Measurements from ENCODE around the gene C5. TPM values are rescaled to one million over a fixed set of nuclear protein-coding genes. Genes with fewer than 3 reads are reported as not detected.

C5 gene
- total RNA-seq, 3 donors from 2014 or later (not counting 1 experiment from before 2014, with no cell fraction given), result 1.5 to 2.0 (median 1.5) TPM

GRCh38 chr9:120925535-120926396 lies 124.3 kb downstream of the C5 start:
- H3K4me1 ChIP-seq (ENCODE audit: control insufficient read depth, insufficient read depth, low read length), result peaks cover 94% of the 10 kb centered on the region
- no peaks in the 10 kb centered on the region for H3K9me3 ChIP-seq (ENCODE audit: control insufficient read depth, insufficient read depth, low read length)
- peak overlapping the region; percentile 29 for H3K4me3 ChIP-seq (ENCODE audit: low read length)
- H3K36me3 ChIP-seq (ENCODE audit: control insufficient read depth, insufficient read depth, low read length), result peaks cover 9% of the 10 kb centered on the region
- Mint-ChIP-seq H3K4me3 (peak overlapping the region; percentile 90), H3K27ac (peak overlapping the region; percentile 98 to 99), H3K4me1 (peaks cover 74 to 75% of the 10 kb centered on the region in 2 donors), H3K27me3 (ENCODE audit: low read depth in 2 of 2) (no peaks in the 10 kb centered on the region), H3K9me3 (no peaks in the 10 kb centered on the region), H3K36me3 (no peaks in the 10 kb centered on the region)
- H3K27me3 ChIP-seq (ENCODE audit: control insufficient read depth, insufficient read depth, low read length), result no peaks in the 10 kb centered on the region
- H3K27ac ChIP-seq (ENCODE audit: low read length), result peak overlapping the region; percentile 97
- TF ChIP-seq CTCF (IDR thresholded peaks at IDR 0.05), result no peak
- DNase-seq (peak; percentile 70 to 91), ATAC-seq (peak; percentile 49 to 72 (median 64))
- WGBS (ENCODE audit: insufficient coverage), result 20% methylated on average over 13 of the region's 13 CpGs
- intact Hi-C loops (cut with micrococcal nuclease), result loop anchor here (2.0 to 5.0 kb wide), 5 partner anchors 33 to 432 kb away; partner anchors contain the start of genes MEGF9 and PSMD5

- Histone ChIP-seq H3K27ac (ENCODE audit: low read length) (peak overlapping the region; percentile 97), H3K4me3 (ENCODE audit: low read length) (peak overlapping the region; percentile 29), H3K27me3 (ENCODE audit: control insufficient read depth, insufficient read depth, low read length) (no peaks in the 10 kb centered on the region), H3K36me3 (ENCODE audit: control insufficient read depth, insufficient read depth, low read length) (peaks cover 9% of the 10 kb centered on the region), H3K9me3 (ENCODE audit: control insufficient read depth, insufficient read depth, low read length) (no peaks in the 10 kb centered on the region), H3K4me1 (ENCODE audit: control insufficient read depth, insufficient read depth, low read length) (peaks cover 94% of the 10 kb centered on the region)
- H3K27ac Mint-ChIP-seq, result peak overlapping the region; percentile 98 to 99
- H3K9me3 Mint-ChIP-seq, result no peaks in the 10 kb centered on the region
- DNase-seq (peak; percentile 57 to 75), ATAC-seq (peak; percentile 41 to 54 (median 49))
- WGBS (ENCODE audit: insufficient coverage), result 39% methylated on average over 8 of the region's 11 CpGs
- H3K4me3 Mint-ChIP-seq, result peak overlapping the region; percentile 90
- intact Hi-C loops (cut with micrococcal nuclease), result loop anchor here (2.0 to 5.0 kb wide), 5 partner anchors 32 to 432 kb away; partner anchors contain the start of genes MEGF9 and PSMD5
- TF ChIP-seq CTCF (IDR thresholded peaks at IDR 0.05), result no peak
- peaks cover 76 to 77% of the 10 kb centered on the region in 2 donors for H3K4me1 Mint-ChIP-seq
- H3K27me3 Mint-ChIP-seq (ENCODE audit: low read depth in 2 of 2), result no peaks in the 10 kb centered on the region
- no peaks in the 10 kb centered on the region for H3K36me3 Mint-ChIP-seq
Observed at GRCh38 chr9:120924698-120925534, 125.2 kb downstream of the C5 start.

GRCh38 chr9:120923620-120924328 lies 126.3 kb downstream of the C5 start:
- no peak overlapping the region for H3K4me3 ChIP-seq (ENCODE audit: low read length)
- no peaks in the 10 kb centered on the region for H3K36me3 Mint-ChIP-seq
- H3K27ac Mint-ChIP-seq, result peak overlapping the region; percentile 98 to 99
- peaks cover 97% of the 10 kb centered on the region for H3K4me1 ChIP-seq (ENCODE audit: control insufficient read depth, insufficient read depth, low read length)
- TF ChIP-seq CTCF (IDR thresholded peaks at IDR 0.05), result no peak
- DNase-seq (peak in 1 of 2 donors; percentile 20), ATAC-seq (no peak)
- H3K27ac ChIP-seq (ENCODE audit: low read length), result peak overlapping the region; percentile 97
- no peaks in the 10 kb centered on the region for H3K27me3 ChIP-seq (ENCODE audit: control insufficient read depth, insufficient read depth, low read length)
- no peaks in the 10 kb centered on the region for H3K27me3 Mint-ChIP-seq (ENCODE audit: low read depth in 2 of 2)
- 80% methylated on average over 11 of the region's 11 CpGs for WGBS (ENCODE audit: insufficient coverage)
- peaks cover 11% of the 10 kb centered on the region for H3K36me3 ChIP-seq (ENCODE audit: control insufficient read depth, insufficient read depth, low read length)
- H3K9me3 ChIP-seq (ENCODE audit: control insufficient read depth, insufficient read depth, low read length), result no peaks in the 10 kb centered on the region
- H3K9me3 Mint-ChIP-seq, result no peaks in the 10 kb centered on the region
- peaks cover 78% of the 10 kb centered on the region in 2 donors for H3K4me1 Mint-ChIP-seq
- intact Hi-C loops (cut with micrococcal nuclease), result loop anchor here (2.0 kb wide), 2 partner anchors 31 to 55 kb away; no protein-coding TSS in a partner anchor
- peak overlapping the region; percentile 90 for H3K4me3 Mint-ChIP-seq

All from natural killer cell (primary cell).